Neural cell (in vitro differentiated cells): ENCODE data around the gene DCT. TPM values are rescaled to one million over a fixed set of nuclear protein-coding genes. Genes with fewer than 3 reads are reported as not detected.

Source experiments
- H2AFZ ChIP-seq: fragments of 200-600, 300-800 bp; sonication (generic), shearing (Covaris generic); 2 replicates; pipeline ENCODE4 v1.6.0; 2014; ENCODE audit warnings: low read depth, mild to moderate bottlenecking, antibody characterized with exemption, low read length, moderate library complexity
- H3F3A ChIP-seq: fragments of 200-600 bp; shearing (Covaris generic); 2 replicates; pipeline ENCODE4 v1.6.1; 2016; ENCODE audit warnings: mild to moderate bottlenecking, moderate library complexity, mixed read lengths, antibody characterized with exemption, low read length; ENCODE audit not compliant: insufficient read depth, poor library complexity, severe bottlenecking
- H3K27ac ChIP-seq: fragments of 200-600, 300-800 bp; sonication (generic), shearing (Covaris generic); 2 replicates; pipeline ENCODE4 v1.5.1; 2014; ENCODE audit warnings: mild to moderate bottlenecking, low read length, moderate library complexity
- H3K27me3 ChIP-seq: fragments of 300-800, 200-600 bp; sonication (generic), shearing (Covaris generic); 2 replicates; pipeline ENCODE4 v1.6.0; 2014; ENCODE audit warnings: mild to moderate bottlenecking, low read depth, low read length, moderate library complexity; ENCODE audit not compliant: insufficient read depth
- H3K36me3 ChIP-seq: fragments of 300-800, 200-600 bp; sonication (generic), shearing (Covaris generic); 2 replicates; pipeline ENCODE4 v1.5.1; 2014; ENCODE audit warnings: mild to moderate bottlenecking, antibody characterized with exemption, low read length, moderate library complexity; ENCODE audit not compliant: insufficient read depth
- H3K4me2 ChIP-seq: fragments of 300-800, 200-600 bp; sonication (generic), shearing (Covaris generic); 2 replicates; pipeline ENCODE4 v1.6.0; 2014; ENCODE audit warnings: mild to moderate bottlenecking, low read length
- H3K4me3 ChIP-seq: fragments of 300-800, 200-600 bp; sonication (generic), shearing (Covaris generic); 2 replicates; pipeline ENCODE4 v1.5.1; 2014; ENCODE audit warnings: mild to moderate bottlenecking, low read length, moderate library complexity
- H3K79me2 ChIP-seq: fragments of 200-600 bp; shearing (Covaris generic); replicated peaks from 2 replicates; pipeline ENCODE4 v1.6.0; 2014; ENCODE audit warnings: mild to moderate bottlenecking, low read length, moderate library complexity; ENCODE audit not compliant: insufficient read depth
- H3K9ac ChIP-seq: fragments of 300-800, 200-600 bp; sonication (generic), shearing (Covaris generic); 2 replicates; pipeline ENCODE4 v1.6.1; 2016; ENCODE audit warnings: mild to moderate bottlenecking, low read length, mixed read lengths
- H3K9me2 ChIP-seq: fragments of 200-600 bp; shearing (Covaris generic); 2 replicates; pipeline ENCODE4 v1.6.1; 2016; ENCODE audit warnings: mild to moderate bottlenecking, low read length, mixed read lengths; ENCODE audit not compliant: insufficient read depth
- H3K9me3 ChIP-seq: fragments of 200-600, 300-800 bp; sonication (generic), shearing (Covaris generic); 2 replicates; pipeline ENCODE4 v1.6.1; 2016; ENCODE audit warnings: mild to moderate bottlenecking, mixed run types, low read length, moderate library complexity, mixed read lengths
- H4K20me1 ChIP-seq: fragments of 200-600 bp; shearing (Covaris generic); 2 replicates; pipeline ENCODE4 v1.6.1; 2016; ENCODE audit warnings: mild to moderate bottlenecking, mixed run types; ENCODE audit not compliant: insufficient read depth
- CTCF ChIP-seq: fragments of 450-650 bp; IDR thresholded peaks from 2 replicates; pipeline ENCODE4 v1.5.1; 2014; ENCODE audit warnings: antibody characterized with exemption, mild to moderate bottlenecking, moderate library complexity; ENCODE audit not compliant: poor library complexity, severe bottlenecking
- EP300 ChIP-seq: fragments of 450-650 bp; conservative IDR thresholded peaks from 2 replicates; pipeline ENCODE4 v1.6.1; 2014; ENCODE audit warnings: antibody characterized with exemption, mild to moderate bottlenecking, moderate library complexity; ENCODE audit not compliant: poor library complexity, severe bottlenecking
- EZH2 ChIP-seq: fragments of 200-600, 300-800 bp; shearing (Covaris generic), sonication (generic); IDR thresholded peaks from 2 replicates; pipeline ENCODE4 v1.6.1; 2014; ENCODE audit warnings: antibody characterized with exemption, low read length, borderline replicate concordance, mild to moderate bottlenecking; ENCODE audit not compliant: insufficient read depth, poor library complexity, severe bottlenecking
- MXI1 ChIP-seq: fragments of 450-650 bp; conservative IDR thresholded peaks from 2 replicates; pipeline ENCODE4 v1.6.1; 2014; ENCODE audit warnings: antibody characterized with exemption, mild to moderate bottlenecking; ENCODE audit not compliant: poor library complexity, severe bottlenecking
- POLR2AphosphoS5 ChIP-seq: IDR thresholded peaks from 2 replicates; pipeline ENCODE4 v1.6.1; 2012
- RAD21 ChIP-seq: fragments of 450-650 bp; conservative IDR thresholded peaks from 2 replicates; pipeline ENCODE4 v1.6.1; 2014; ENCODE audit warnings: antibody characterized with exemption, mild to moderate bottlenecking, moderate library complexity
- REST ChIP-seq: IDR thresholded peaks from 2 replicates; pipeline ENCODE4 v1.6.1; 2012; ENCODE audit warnings: borderline replicate concordance
- SMC3 ChIP-seq: fragments of 450-650 bp; conservative IDR thresholded peaks from 2 replicates; pipeline ENCODE4 v1.6.1; 2014; ENCODE audit warnings: antibody characterized with exemption, mild to moderate bottlenecking, moderate library complexity; ENCODE audit not compliant: poor library complexity
- TAF1 ChIP-seq: IDR thresholded peaks from 2 replicates; pipeline ENCODE4 v1.6.1; 2012; ENCODE audit warnings: low read depth
- polyA plus RNA-seq: library from polyadenylated mRNA; depleted of rRNA; stranded (reverse); fragments of >200 nt; gene quantifications from 2 replicates; pipeline ENCODE4 v1.2.3, GENCODE V29; 2014

The DCT gene
- polyA plus RNA-seq, 1 donor from 2014 or later = not detected

GRCh38 chr13:94483970-94484369 is 4.5 kb upstream of the DCT start:
- Histone ChIP-seq H3K27me3 (no peaks in the 10 kb centered on the region), H3K9ac (no peak overlapping the region), H3K9me2 (no peaks in the 10 kb centered on the region), H4K20me1 (no peaks in the 10 kb centered on the region), H3K27ac (no peak overlapping the region), H3K9me3 (no peaks in the 10 kb centered on the region), H3K4me2 (no peak overlapping the region), H3K79me2 (no peaks in the 10 kb centered on the region), H3F3A (no peaks in the 10 kb centered on the region), H3K4me3 (no peak overlapping the region), H2AFZ (no peak overlapping the region), H3K36me3 (no peaks in the 10 kb centered on the region)
- TF ChIP-seq REST (no peak), EP300 (no peak), MXI1 (no peak), RAD21 (no peak), CTCF (no peak), TAF1 (no peak), EZH2 (no peak), POLR2AphosphoS5 (no peak), SMC3 (no peak)

- no peak overlapping the region for H3K4me2 ChIP-seq
- no peaks in the 10 kb centered on the region for H3K79me2 ChIP-seq
- no peak overlapping the region for H3K27ac ChIP-seq
Observed at GRCh38 chr13:94481941-94482340, 2.5 kb upstream of the DCT start.

More at GRCh38 chr13:94481941-94482340, 2.5 kb upstream of the DCT start:
- no peak overlapping the region for H3K4me3 ChIP-seq
- H3K27me3 ChIP-seq = no peaks in the 10 kb centered on the region
- H3K9me2 ChIP-seq = no peaks in the 10 kb centered on the region
- H3K9me3 ChIP-seq = no peaks in the 10 kb centered on the region
- H3F3A ChIP-seq = no peaks in the 10 kb centered on the region
- H3K9ac ChIP-seq = no peak overlapping the region
- no peak for TF ChIP-seq POLR2AphosphoS5
- no peak for TF ChIP-seq CTCF
- TF ChIP-seq EZH2 = no peak
- no peak for TF ChIP-seq MXI1
- no peaks in the 10 kb centered on the region for H3K36me3 ChIP-seq
- H4K20me1 ChIP-seq = no peaks in the 10 kb centered on the region
- no peak overlapping the region for H2AFZ ChIP-seq
